GM20000 (cell line): ENCODE data around the gene RPL4.
"Not testable (repeated sequence)": the region's sequence is repeated elsewhere in the genome, so short reads cannot be mapped to it uniquely, and the experiment has no call there.

Experiments used
- DNase-seq: peaks from one replicate; pipeline ENCODE4 v3.0.0; 2012; ENCODE audit warnings: low spot score
- CTCF ChIP-seq: IDR thresholded peaks from 2 replicates; pipeline ENCODE4 v1.5.1; 2012; ENCODE audit warnings: mild to moderate bottlenecking, control low read depth; ENCODE audit errors: extremely low read depth, missing control alignments

Gene RPL4

DNA sequence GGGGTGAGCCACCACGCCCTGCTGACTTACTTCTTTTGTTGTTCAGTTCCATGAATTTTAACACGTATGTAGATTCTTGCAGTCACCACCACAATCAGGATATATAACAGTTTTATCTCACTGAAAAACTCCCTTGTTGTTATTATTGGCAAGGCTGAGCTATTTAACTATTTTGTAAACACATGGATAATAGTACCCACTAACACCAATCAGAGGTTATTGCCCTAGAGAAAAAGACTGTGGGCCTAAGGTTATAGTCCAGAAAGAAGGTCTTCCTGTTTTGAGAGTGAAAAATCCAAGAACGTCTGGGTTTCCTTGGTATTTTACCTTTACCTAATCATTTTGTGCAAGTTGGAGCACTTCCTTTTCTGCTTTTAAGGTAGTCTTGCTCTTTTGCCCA lies 9.9 kb upstream of the RPL4 start:
- DNase-seq, result no peak
- TF ChIP-seq CTCF, result no peak

- no peak for TF ChIP-seq CTCF
- no peak for DNase-seq
Observed at GRCh38 chr15:66508293-66508883, 3.7 kb upstream of the RPL4 start.

DNA sequence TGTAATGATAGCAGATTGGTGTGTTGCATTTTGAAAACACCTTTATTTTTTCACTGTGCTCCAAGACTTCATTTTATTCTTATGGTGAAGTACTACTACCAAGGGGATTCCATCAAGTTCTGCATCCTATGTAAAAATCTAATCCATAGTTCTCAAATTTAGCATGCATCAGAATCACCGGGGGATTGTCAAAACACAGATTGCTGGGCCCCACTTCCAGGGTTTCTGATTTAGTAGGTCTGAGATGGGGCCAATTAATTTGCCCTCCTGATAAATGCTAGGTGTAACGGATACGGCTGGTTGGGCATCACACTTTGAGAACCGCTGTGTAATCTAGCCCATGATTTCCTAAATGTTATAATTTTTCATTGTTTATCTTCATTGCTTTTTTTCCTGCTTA lies 1.2 kb upstream of the RPL4 start:
- DNase-seq, result no peak
- no peak for TF ChIP-seq CTCF

DNA sequence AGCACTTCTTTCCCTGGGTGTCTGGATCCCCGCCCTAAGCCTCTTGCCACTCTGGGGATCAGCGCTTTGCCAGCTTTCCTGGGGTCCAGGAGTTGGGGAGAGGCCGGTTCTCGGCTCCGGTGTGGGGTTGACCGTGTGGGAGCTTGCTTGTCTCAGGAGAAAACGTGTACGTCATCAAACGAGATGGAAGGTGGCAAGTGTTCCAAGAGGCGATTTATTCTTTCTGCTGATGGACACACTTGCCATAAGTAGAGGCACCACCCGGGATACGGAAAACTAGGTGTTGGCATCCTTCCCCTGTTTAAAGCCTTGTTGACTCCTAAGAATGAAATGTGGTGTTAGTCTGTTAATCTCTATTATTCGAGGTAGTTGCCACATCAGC lies 766 bp upstream of the RPL4 start:
- no peak for DNase-seq
- no peak for TF ChIP-seq CTCF

GRCh38 chr15:66503780-66504562 lies 684 bp downstream of the RPL4 start:
- no peak for TF ChIP-seq CTCF
- no peak for DNase-seq

GRCh38 chr15:66503041-66503648 lies 1.5 kb downstream of the RPL4 start:
- DNase-seq, result not testable (repeated sequence)

DNA sequence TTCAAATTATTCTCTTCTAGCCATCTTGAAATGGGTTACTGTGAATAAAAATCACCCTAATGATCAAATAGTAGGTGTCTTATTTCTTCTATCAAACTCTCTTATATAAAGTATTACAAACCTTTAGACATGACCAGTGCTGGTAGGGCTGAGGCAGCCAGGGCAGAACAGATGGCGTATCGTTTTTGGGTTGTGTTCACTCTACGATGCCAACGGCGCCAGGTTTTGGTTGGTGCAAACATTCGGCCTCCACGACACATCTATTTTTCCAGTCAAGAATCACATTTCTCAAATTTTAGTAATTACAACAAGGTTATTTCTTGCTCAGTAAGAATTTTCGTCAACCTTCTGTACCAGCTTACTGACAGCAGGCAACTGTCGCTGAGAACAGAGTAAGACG lies 2.2 kb downstream of the RPL4 start:
- no peak for TF ChIP-seq CTCF

GRCh38 chr15:66500346-66500745 lies 4.3 kb downstream of the RPL4 start:
- DNase-seq, result not testable (repeated sequence)

More for the DNA sequence above, 2.2 kb downstream of the RPL4 start:
- no peak for DNase-seq
